Naive B cell (primary cell): Measurements from ENCODE around the gene TTC19. TPM values are rescaled to one million over a fixed set of nuclear protein-coding genes. Genes with fewer than 3 reads are reported as not detected.
"Not testable (repeated sequence)": the region's sequence is repeated elsewhere in the genome, so short reads cannot be mapped to it uniquely, and the experiment has no call there.

ENCODE experiments used
- ATAC-seq, 2 donors: fragments of 150-1000 bp; cut with Tn5 transposase; 2 replicates each; pipeline ENCODE4 v1.10.0; 2021; ENCODE audit warnings: low read depth in 2 of 2, mild to moderate bottlenecking in 2 of 2, moderate library complexity in 2 of 2
- DNase-seq: peaks from one replicate; pipeline ENCODE4 v3.0.0; 2022
- H3K27ac Mint-ChIP-seq, 6 donors: one replicate each; pipeline ENCODE4 v1.8.0; 2020 to 2022; ENCODE audit warnings: mild to moderate bottlenecking in 6 of 6, mixed read lengths in 6 of 6, moderate library complexity in 5 of 6, inconsistent platforms in 2 of 6
- H3K27me3 Mint-ChIP-seq, 3 donors: one replicate each; pipeline ENCODE4 v1.8.0; 2021 to 2022; ENCODE audit warnings: mixed read lengths in 3 of 3, mild to moderate bottlenecking in 1 of 3
- H3K36me3 Mint-ChIP-seq, 2 donors: one replicate each; pipeline ENCODE4 v1.8.0; 2020 to 2022; ENCODE audit warnings: mixed read lengths in 2 of 2, inconsistent platforms in 1 of 2, mild to moderate bottlenecking in 1 of 2
- H3K4me1 Mint-ChIP-seq, 3 donors: one replicate each; pipeline ENCODE4 v1.8.0; 2020 to 2022; ENCODE audit warnings: mixed read lengths in 3 of 3, inconsistent platforms in 1 of 3, mild to moderate bottlenecking in 1 of 3, moderate library complexity in 1 of 3
- H3K4me3 Mint-ChIP-seq, 8 donors: one replicate each; pipeline ENCODE4 v1.8.0; 2020 to 2022; ENCODE audit warnings: mild to moderate bottlenecking in 8 of 8, mixed read lengths in 8 of 8, moderate library complexity in 8 of 8, inconsistent platforms in 2 of 8
- H3K9me3 Mint-ChIP-seq, 7 donors: one replicate each; pipeline ENCODE4 v1.8.0; 2020 to 2022; ENCODE audit warnings: mixed read lengths in 7 of 7, mild to moderate bottlenecking in 5 of 7, inconsistent platforms in 2 of 7, moderate library complexity in 1 of 7
- polyA plus RNA-seq, 6 donors: library from polyadenylated mRNA; unstranded; fragments of 300-500 nt; fragmentation: Illumina TruSeq; gene quantifications; one replicate each; pipeline ENCODE4 v1.2.3, GENCODE V29; 2021; ENCODE audit warnings: low read depth in 6 of 6

The TTC19 gene
- polyA plus RNA-seq, 6 donors from 2014 or later: 35.1 to 49.5 (median 37.4) TPM

GRCh38 chr17:15966183-15966878, 33.3 kb upstream of the TTC19 start:
- Mint-ChIP-seq H3K36me3 (no peaks in the 10 kb centered on the region), H3K27me3 (peaks cover 11 to 36% (median 11%) of the 10 kb centered on the region in 3 donors), H3K4me1 (peaks cover 5 to 13% (median 10%) of the 10 kb centered on the region in 3 donors), H3K27ac (peak overlapping the region in 2 of 6 donors; percentile 32 to 77), H3K4me3 (peak overlapping the region in 1 of 8 donors; percentile 65), H3K9me3 (no peaks in the 10 kb centered on the region)
- ATAC-seq (no peak), DNase-seq (no peak)

DNA sequence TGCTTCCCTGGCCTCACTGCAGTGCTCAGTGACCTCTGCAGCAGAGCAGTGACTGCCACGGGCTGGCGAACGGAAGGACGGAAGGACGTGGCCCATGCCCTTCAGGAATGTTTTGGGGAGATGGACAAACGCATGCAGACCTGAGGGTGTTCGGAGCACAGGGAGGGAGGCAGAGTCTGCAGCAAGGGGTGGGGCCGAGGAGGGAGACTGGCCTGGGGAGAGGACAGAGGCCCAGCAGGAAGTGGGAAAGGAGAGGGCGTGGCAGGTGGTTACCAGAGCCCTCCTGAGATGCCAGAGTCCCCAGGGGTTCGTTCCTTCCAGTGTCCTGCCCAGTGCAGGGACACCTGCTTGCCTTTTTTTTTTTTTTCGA, 32.8 kb upstream of the TTC19 start:
- peak overlapping the region in 2 of 8 donors; percentile 35 to 65 for H3K4me3 Mint-ChIP-seq
- H3K27ac Mint-ChIP-seq: peak overlapping the region in 2 of 6 donors; percentile 32 to 77
- H3K9me3 Mint-ChIP-seq: no peaks in the 10 kb centered on the region

DNA sequence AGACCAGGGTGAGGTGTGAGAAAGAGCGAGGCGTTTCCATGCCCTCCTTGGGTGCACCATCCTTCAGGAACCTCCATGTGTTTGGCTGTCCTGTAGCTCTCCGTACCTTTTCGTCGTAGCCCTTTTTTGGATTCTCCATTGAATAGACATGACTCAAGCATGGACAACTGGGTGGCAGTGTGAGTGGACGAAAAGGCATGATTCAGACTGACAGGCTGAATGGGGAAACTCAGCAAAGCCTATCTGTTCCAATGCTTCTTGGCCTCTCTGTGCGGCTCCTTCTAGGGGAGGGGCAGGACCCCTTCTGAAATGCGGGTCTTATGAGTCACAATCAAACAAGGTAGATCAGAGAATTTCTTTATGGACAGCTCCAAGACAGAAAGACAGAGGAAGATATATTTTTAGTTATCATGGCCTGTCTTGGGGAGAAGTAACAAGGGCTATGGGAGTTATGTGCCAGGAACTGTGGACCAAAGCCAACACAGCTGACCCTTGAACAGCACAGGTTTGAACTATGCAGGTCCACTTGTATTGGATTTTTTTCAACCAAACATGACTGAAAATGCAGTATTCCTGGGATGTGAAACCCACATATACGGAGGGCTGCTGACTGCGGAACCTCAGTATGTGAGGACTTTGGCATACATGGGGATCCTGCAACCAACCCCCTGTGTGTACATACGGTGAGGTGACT, 31.8 kb upstream of the TTC19 start:
- no peak for ATAC-seq
- peak overlapping the region in 1 of 6 donors; percentile 74 for H3K27ac Mint-ChIP-seq
- no peaks in the 10 kb centered on the region for H3K9me3 Mint-ChIP-seq
- H3K4me1 Mint-ChIP-seq: peaks cover 5 to 13% (median 10%) of the 10 kb centered on the region in 3 donors
- no peak overlapping the region for H3K4me3 Mint-ChIP-seq
- peaks cover 11 to 36% (median 11%) of the 10 kb centered on the region in 3 donors for H3K27me3 Mint-ChIP-seq
- H3K36me3 Mint-ChIP-seq: no peaks in the 10 kb centered on the region
- no peak for DNase-seq

More for the DNA sequence above, 32.8 kb upstream of the TTC19 start:
- Mint-ChIP-seq H3K36me3 (no peaks in the 10 kb centered on the region), H3K27me3 (peaks cover 11 to 36% (median 11%) of the 10 kb centered on the region in 3 donors), H3K4me1 (peaks cover 5 to 13% (median 10%) of the 10 kb centered on the region in 3 donors)
- no peak for DNase-seq
- ATAC-seq: no peak

GRCh38 chr17:15969463-15969862, 30.2 kb upstream of the TTC19 start:
- Mint-ChIP-seq H3K9me3 (no peaks in the 10 kb centered on the region), H3K4me1 (peaks cover 5 to 13% (median 10%) of the 10 kb centered on the region in 3 donors), H3K4me3 (no peak overlapping the region), H3K27ac (no peak overlapping the region), H3K27me3 (peaks cover 11 to 36% (median 11%) of the 10 kb centered on the region in 3 donors), H3K36me3 (peaks cover 0 to 4% of the 10 kb centered on the region in 2 donors)
- ATAC-seq (no peak), DNase-seq (no peak)

- DNase-seq (no peak), ATAC-seq (no peak)
- H3K4me3 Mint-ChIP-seq: no peak overlapping the region
- no peaks in the 10 kb centered on the region for H3K9me3 Mint-ChIP-seq
- H3K27ac Mint-ChIP-seq: no peak overlapping the region
- peaks cover 0 to 9% of the 10 kb centered on the region in 2 donors for H3K36me3 Mint-ChIP-seq
- peaks cover 5 to 13% (median 10%) of the 10 kb centered on the region in 3 donors for H3K4me1 Mint-ChIP-seq
- peaks cover 7 to 36% (median 11%) of the 10 kb centered on the region in 3 donors for H3K27me3 Mint-ChIP-seq
Measured at GRCh38 chr17:15970500-15970899, 29.1 kb upstream of the TTC19 start.

DNA sequence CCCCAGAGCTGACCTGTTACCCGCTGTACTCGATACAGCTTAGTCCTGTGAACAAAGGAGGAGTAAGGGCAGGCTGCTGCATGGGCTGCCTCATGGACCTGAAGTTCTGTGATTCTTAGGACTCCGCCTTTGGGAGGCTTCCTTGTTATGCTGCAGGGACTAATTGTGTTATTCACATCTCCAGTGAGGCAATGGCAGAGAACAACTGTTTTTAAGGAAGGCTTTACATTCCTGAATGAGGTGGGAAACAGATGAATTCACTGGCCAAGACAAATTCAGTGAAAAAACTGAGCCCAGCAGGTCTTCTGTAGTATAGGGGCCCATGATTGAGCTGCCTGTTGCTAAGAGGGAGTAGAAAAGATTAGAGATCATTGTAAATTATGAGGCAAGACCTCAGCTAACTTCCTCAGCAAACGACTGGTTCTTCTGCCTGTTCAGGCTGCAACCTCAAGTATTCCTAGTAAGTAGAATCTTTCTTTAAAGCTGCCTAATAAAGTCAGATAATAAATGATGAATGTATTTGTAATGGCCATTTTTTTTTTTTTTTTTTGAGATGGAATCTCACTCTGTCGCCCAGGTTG, 28.4 kb upstream of the TTC19 start:
- ATAC-seq: no peak
- Mint-ChIP-seq H3K4me1 (peaks cover 5 to 7% (median 7%) of the 10 kb centered on the region in 3 donors), H3K36me3 (peaks cover 0 to 9% of the 10 kb centered on the region in 2 donors), H3K9me3 (no peaks in the 10 kb centered on the region), H3K4me3 (no peak overlapping the region), H3K27me3 (peaks cover 3 to 36% (median 11%) of the 10 kb centered on the region in 3 donors), H3K27ac (no peak overlapping the region)
- no peak for DNase-seq

DNA sequence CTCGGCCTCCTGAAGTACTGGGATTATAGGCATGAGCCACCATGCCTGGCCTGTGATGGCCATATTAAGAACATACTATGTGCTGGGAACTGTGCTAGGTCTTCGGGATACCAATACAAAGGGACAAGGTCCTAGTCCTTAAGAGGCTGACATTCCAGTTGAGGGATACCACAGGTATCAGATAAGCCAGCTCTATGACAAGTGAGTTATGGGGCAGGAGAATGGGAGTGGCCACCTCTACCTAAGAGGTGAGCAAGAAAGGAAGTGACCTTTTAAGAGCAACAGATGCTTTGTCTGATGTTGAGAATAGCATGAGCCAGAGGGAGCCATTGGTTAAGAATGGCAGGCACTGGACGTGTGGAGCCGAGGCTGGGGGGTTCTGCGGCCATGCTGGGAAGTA, 27.7 kb upstream of the TTC19 start:
- H3K36me3 Mint-ChIP-seq: peaks cover 5 to 13% of the 10 kb centered on the region in 2 donors
- peaks cover under 1 to 2% (median 1%) of the 10 kb centered on the region in 3 donors for H3K4me1 Mint-ChIP-seq
- H3K27me3 Mint-ChIP-seq: peaks cover 3 to 30% (median 6%) of the 10 kb centered on the region in 3 donors
- DNase-seq (no peak), ATAC-seq (no peak)
- no peaks in the 10 kb centered on the region for H3K9me3 Mint-ChIP-seq
- H3K4me3 Mint-ChIP-seq: no peak overlapping the region
- H3K27ac Mint-ChIP-seq: peak overlapping the region in 2 of 6 donors; percentile 8 to 60

DNA sequence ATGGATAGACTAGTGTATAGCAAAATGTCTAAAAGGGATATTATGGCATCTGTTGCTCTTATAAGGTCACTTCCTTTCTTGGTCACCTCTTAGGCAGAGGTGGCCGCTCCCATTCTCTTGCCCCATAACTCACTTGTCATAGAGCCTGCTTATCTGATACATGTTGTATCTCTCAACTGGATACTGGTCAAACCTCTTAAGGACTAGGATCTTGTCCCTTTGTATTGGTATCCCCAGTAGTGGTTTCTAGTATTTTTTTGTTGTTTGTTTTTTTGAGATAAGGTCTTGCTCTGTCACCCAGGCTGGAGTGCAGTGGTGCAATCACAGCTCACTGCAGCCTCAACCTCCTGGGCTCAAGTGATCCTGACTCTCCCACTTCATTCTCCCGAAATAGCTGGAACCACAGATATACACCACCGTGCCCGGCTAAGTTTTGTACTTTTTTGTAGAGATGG, 27.1 kb upstream of the TTC19 start:
- Mint-ChIP-seq H3K4me1 (peaks cover 0 to 2% (median 0%) of the 10 kb centered on the region in 3 donors), H3K36me3 (peaks cover 9 to 17% of the 10 kb centered on the region in 2 donors), H3K9me3 (no peaks in the 10 kb centered on the region), H3K4me3 (no peak overlapping the region), H3K27me3 (peaks cover 3 to 27% (median 4%) of the 10 kb centered on the region in 3 donors), H3K27ac (no peak overlapping the region)
- ATAC-seq (no peak), DNase-seq (no peak)

DNA sequence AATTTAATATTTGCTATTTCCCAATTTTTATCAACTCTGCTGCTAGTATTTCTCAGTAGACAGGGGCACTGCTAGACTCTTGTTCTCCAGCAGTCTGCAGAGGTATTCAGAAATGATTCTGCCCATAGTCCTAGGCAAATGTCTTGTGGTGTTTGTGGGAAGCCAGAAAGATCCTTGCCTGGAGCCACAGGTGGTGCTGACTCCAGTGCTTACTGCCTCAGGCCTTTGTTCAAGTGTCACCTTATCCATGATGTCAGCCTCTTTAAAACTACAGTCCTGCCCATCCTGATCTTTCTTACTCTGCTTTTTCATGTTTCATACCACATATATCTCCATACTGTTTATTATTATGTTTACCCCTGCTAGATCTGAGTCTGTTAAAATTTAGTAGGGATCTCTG, 26.6 kb upstream of the TTC19 start:
- peaks cover 0 to 22% (median 3%) of the 10 kb centered on the region in 3 donors for H3K27me3 Mint-ChIP-seq
- no peak overlapping the region for H3K4me3 Mint-ChIP-seq
- H3K36me3 Mint-ChIP-seq: peaks cover 9 to 17% of the 10 kb centered on the region in 2 donors
- no peaks in the 10 kb centered on the region for H3K9me3 Mint-ChIP-seq
- H3K27ac Mint-ChIP-seq: no peak overlapping the region
- DNase-seq (no peak), ATAC-seq (no peak)
- peaks cover 0 to 2% (median 0%) of the 10 kb centered on the region in 3 donors for H3K4me1 Mint-ChIP-seq

- Mint-ChIP-seq H3K36me3 (peaks cover 9 to 17% of the 10 kb centered on the region in 2 donors), H3K27ac (no peak overlapping the region), H3K27me3 (peaks cover 0 to 14% (median 3%) of the 10 kb centered on the region in 3 donors), H3K4me3 (no peak overlapping the region), H3K4me1 (peaks cover 0 to 2% (median 0%) of the 10 kb centered on the region in 3 donors), H3K9me3 (no peaks in the 10 kb centered on the region)
- no peak for DNase-seq
- ATAC-seq: no peak
Measured at GRCh38 chr17:15973834-15974233, 25.8 kb upstream of the TTC19 start.

- peak overlapping the region in 1 of 6 donors; percentile 67 for H3K27ac Mint-ChIP-seq
- no peaks in the 10 kb centered on the region for H3K9me3 Mint-ChIP-seq
- peaks cover 18 to 24% of the 10 kb centered on the region in 2 donors for H3K36me3 Mint-ChIP-seq
- H3K4me1 Mint-ChIP-seq: peaks cover 10 to 12% (median 12%) of the 10 kb centered on the region in 3 donors
- H3K4me3 Mint-ChIP-seq: no peak overlapping the region
- H3K27me3 Mint-ChIP-seq: no peaks in the 10 kb centered on the region
- no peak for ATAC-seq
- DNase-seq: no peak
Measured at GRCh38 chr17:15977894-15978293, 21.7 kb upstream of the TTC19 start.

DNA sequence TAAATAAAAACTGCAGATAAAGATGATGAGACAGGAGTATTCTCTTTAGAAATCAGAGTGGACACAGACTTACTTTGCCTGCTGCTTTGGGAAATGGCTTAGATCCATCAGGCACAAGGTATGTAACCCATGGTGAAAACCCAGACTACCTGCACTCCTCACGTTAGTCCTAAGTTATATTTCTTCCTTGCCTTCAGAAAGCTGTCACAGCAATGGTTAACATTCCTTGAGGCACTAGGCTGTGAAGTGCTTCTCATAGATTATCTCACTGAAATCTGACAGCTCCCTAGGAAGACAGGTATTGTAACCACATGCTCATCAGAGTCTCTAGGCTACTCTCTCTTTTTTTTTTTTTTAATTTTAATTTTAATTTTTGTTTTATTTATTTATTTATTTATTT, 21.0 kb upstream of the TTC19 start:
- DNase-seq: no peak
- Mint-ChIP-seq H3K27me3 (no peaks in the 10 kb centered on the region), H3K4me1 (peaks cover 10 to 12% (median 12%) of the 10 kb centered on the region in 3 donors), H3K9me3 (no peaks in the 10 kb centered on the region), H3K27ac (no peak overlapping the region), H3K4me3 (peak overlapping the region in 1 of 8 donors; percentile 15), H3K36me3 (peaks cover 18 to 24% of the 10 kb centered on the region in 2 donors)
- no peak for ATAC-seq

DNA sequence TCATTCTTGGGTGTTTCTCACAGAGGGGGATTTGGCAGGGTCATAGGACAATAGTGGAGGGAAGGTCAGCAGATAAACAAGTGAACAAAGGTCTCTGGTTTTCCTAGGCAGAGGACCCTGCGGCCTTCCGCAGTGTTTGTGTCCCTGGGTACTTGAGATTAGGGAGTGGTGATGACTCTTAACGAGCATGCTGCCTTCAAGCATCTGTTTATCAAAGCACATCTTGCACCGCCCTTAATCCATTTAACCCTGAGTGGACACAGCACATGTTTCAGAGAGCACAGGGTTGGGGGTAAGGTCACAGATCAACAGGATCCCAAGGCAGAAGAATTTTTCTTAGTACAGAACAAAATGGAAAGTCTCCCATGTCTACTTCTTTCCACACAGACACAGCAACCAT, 20.6 kb upstream of the TTC19 start:
- H3K27ac Mint-ChIP-seq, H3K9me3 Mint-ChIP-seq, DNase-seq, ATAC-seq, H3K4me3 Mint-ChIP-seq, H3K27me3 Mint-ChIP-seq: not testable (repeated sequence)
- Mint-ChIP-seq H3K4me1 (peaks cover 10 to 12% (median 12%) of the 10 kb centered on the region in 3 donors), H3K36me3 (peaks cover 18 to 23% of the 10 kb centered on the region in 2 donors)
